Smooth muscle cell (in vitro differentiated cells): ENCODE results near the gene UPF3A. TPM values are rescaled to one million over a fixed set of nuclear protein-coding genes. Genes with fewer than 3 reads are reported as not detected.
A peak's percentile ranks its signal among the peaks of the same experiment; 100 is the strongest.

Experiments
- DNase-seq: peaks from one replicate; lab custom pipeline; 2025; ENCODE audit not compliant: unreplicated experiment; lab: John Stamatoyannopoulos, UW
- H2AFZ ChIP-seq: fragments of 200-600 bp; sonication (generic); 2 replicates; pipeline ENCODE4 v1.6.0; 2016; ENCODE audit warnings: antibody characterized with exemption, low read depth, mild to moderate bottlenecking
- H3F3A ChIP-seq: fragments of 200-600 bp; sonication (generic); 2 replicates; pipeline ENCODE4 v1.6.0; 2017; ENCODE audit warnings: antibody characterized with exemption, low read depth
- H3K27ac ChIP-seq: fragments of 200-600 bp; sonication (generic); 2 replicates; pipeline ENCODE4 v1.5.1; 2016; ENCODE audit warnings: low read depth, mild to moderate bottlenecking
- H3K27me3 ChIP-seq: fragments of 200-600 bp; sonication (generic); 2 replicates; pipeline ENCODE4 v1.6.1; 2016; ENCODE audit warnings: low read depth, mild to moderate bottlenecking
- H3K36me3 ChIP-seq: fragments of 200-600 bp; sonication (generic); 2 replicates; pipeline ENCODE4 v1.5.1; 2016; ENCODE audit warnings: low read depth
- H3K4me1 ChIP-seq: fragments of 200-600 bp; sonication (generic); 2 replicates; pipeline ENCODE4 v1.5.1; 2016; ENCODE audit warnings: low read depth
- H3K4me2 ChIP-seq: fragments of 200-600 bp; sonication (generic); 2 replicates; pipeline ENCODE4 v1.6.0; 2016; ENCODE audit warnings: mild to moderate bottlenecking
- H3K4me3 ChIP-seq: fragments of 200-600 bp; sonication (generic); 2 replicates; pipeline ENCODE4 v1.5.1; 2016; ENCODE audit warnings: mild to moderate bottlenecking
- H3K79me2 ChIP-seq: fragments of 200-600 bp; sonication (generic); 2 replicates; pipeline ENCODE4 v1.6.0; 2016; ENCODE audit warnings: low read depth, mild to moderate bottlenecking
- H3K9ac ChIP-seq: fragments of 200-600 bp; sonication (generic); 2 replicates; pipeline ENCODE4 v1.6.0; 2016; ENCODE audit warnings: low read depth
- H3K9me3 ChIP-seq: fragments of 200-600 bp; sonication (generic); replicated peaks from 2 replicates; pipeline ENCODE4 v1.5.1; 2016; ENCODE audit warnings: low read depth
- H4K20me1 ChIP-seq: fragments of 200-600 bp; sonication (generic); 2 replicates; pipeline ENCODE4 v1.6.0; 2016; ENCODE audit warnings: low read depth
- WGBS: methylation state at CpG from one replicate; pipeline ENCODE4 v1.1.7; 2016; ENCODE audit warnings: low lambda C conversion rate; 5-methylcytosine and 5-hydroxymethylcytosine counted together
- polyA plus RNA-seq: library from polyadenylated mRNA; unstranded; fragments of >200 nt; fragmentation: Nextera tagmentation; extraction: Ambion mirVana; gene quantifications from 2 replicates; pipeline ENCODE4 v1.2.1, GENCODE V29; 2016
- total RNA-seq: library from RNA; depleted of rRNA; stranded (reverse); fragments of >200 nt; gene quantifications from 2 replicates; pipeline ENCODE4 v1.2.3, GENCODE V29; 2014
- TF ChIP-seq, protein P1 (sequence below): fragments of 200-600 bp; sonication (generic); IDR thresholded peaks from 2 replicates; pipeline ENCODE4 v1.5.1; 2017; ENCODE audit warnings: borderline replicate concordance, mild to moderate bottlenecking, antibody characterized with exemption; ENCODE audit not compliant: insufficient read depth, poor library complexity, severe bottlenecking

The UPF3A gene
- total and polyA plus RNA-seq, 2 experiments from 2014 or later: 22.4 to 34.1 TPM

DNA sequence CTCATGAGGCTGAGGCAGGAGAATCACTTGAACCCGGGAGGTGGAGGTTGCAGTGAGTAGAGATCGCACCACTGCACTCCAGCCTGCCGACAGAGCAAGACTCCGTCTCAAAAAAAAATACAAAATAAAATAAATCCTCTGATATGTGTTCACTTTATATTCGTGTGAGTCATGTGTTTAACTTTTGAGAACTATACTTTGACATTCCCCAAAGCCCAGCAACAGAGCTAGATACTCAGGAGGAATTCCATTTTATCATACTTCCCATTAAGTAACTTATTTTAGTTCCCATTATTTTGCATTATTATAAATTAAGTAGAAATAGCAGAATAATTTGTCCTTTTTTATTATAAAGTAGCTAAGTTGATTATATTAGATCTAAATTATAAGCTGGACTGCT, 29.6 kb downstream of the UPF3A start:
- Histone ChIP-seq H3K4me3 (no peak overlapping the region), H3K4me2 (no peak overlapping the region), H3K36me3 (peaks cover 4% of the 10 kb centered on the region), H3K9ac (no peak overlapping the region), H3K27ac (no peak overlapping the region), H3F3A (peaks cover 7% of the 10 kb centered on the region), H4K20me1 (peaks cover 9% of the 10 kb centered on the region), H3K4me1 (peaks cover 9% of the 10 kb centered on the region), H3K79me2 (peaks cover 13% of the 10 kb centered on the region), H3K27me3 (no peaks in the 10 kb centered on the region), H3K9me3 (no peaks in the 10 kb centered on the region), H2AFZ (no peak overlapping the region)
- TF ChIP-seq, protein P1, sequence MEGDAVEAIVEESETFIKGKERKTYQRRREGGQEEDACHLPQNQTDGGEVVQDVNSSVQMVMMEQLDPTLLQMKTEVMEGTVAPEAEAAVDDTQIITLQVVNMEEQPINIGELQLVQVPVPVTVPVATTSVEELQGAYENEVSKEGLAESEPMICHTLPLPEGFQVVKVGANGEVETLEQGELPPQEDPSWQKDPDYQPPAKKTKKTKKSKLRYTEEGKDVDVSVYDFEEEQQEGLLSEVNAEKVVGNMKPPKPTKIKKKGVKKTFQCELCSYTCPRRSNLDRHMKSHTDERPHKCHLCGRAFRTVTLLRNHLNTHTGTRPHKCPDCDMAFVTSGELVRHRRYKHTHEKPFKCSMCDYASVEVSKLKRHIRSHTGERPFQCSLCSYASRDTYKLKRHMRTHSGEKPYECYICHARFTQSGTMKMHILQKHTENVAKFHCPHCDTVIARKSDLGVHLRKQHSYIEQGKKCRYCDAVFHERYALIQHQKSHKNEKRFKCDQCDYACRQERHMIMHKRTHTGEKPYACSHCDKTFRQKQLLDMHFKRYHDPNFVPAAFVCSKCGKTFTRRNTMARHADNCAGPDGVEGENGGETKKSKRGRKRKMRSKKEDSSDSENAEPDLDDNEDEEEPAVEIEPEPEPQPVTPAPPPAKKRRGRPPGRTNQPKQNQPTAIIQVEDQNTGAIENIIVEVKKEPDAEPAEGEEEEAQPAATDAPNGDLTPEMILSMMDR: no peak
- no peak for DNase-seq
- 79% methylated on average over 5 of the region's 5 CpGs for WGBS

DNA sequence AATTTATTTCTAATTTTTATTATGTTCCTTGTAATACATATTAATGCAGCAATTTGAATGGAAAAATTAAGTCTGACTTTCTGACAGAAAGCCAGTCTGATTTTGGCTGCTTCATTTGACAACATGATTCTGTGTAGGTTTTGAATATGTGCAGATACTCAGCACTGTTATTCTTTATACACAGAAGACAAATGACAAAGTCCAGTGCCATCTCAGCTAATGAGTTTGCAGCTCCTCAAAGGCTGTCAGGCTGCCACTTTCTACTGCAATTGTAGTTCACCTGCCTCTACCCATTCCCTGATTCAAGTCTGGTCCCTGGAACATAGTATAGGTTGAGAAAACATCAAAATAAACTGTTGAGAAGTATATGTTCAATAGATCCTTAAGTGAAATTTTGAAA, 30.0 kb downstream of the UPF3A start:
- no peak overlapping the region for H3K4me2 ChIP-seq

GRCh38 chr13:114311908-114312307, 30.5 kb downstream of the UPF3A start:
- Histone ChIP-seq H3F3A (peaks cover 7% of the 10 kb centered on the region), H3K4me2 (no peak overlapping the region), H3K9ac (no peak overlapping the region), H3K4me1 (peaks cover 9% of the 10 kb centered on the region), H3K36me3 (no peaks in the 10 kb centered on the region), H3K79me2 (peaks cover 23% of the 10 kb centered on the region), H3K27me3 (no peaks in the 10 kb centered on the region), H4K20me1 (peaks cover 9% of the 10 kb centered on the region), H3K4me3 (no peak overlapping the region), H2AFZ (no peak overlapping the region), H3K27ac (no peak overlapping the region), H3K9me3 (no peaks in the 10 kb centered on the region)
- WGBS: 78% methylated on average over 2 of the region's 2 CpGs
- no peak for DNase-seq
- TF ChIP-seq, protein P1: no peak

More for the DNA sequence above, 30.0 kb downstream of the UPF3A start:
- TF ChIP-seq, protein P1: no peak
- Histone ChIP-seq H3K9ac (no peak overlapping the region), H3F3A (peaks cover 7% of the 10 kb centered on the region), H3K4me1 (peaks cover 9% of the 10 kb centered on the region), H4K20me1 (peaks cover 9% of the 10 kb centered on the region), H3K9me3 (no peaks in the 10 kb centered on the region), H3K36me3 (peaks cover 4% of the 10 kb centered on the region), H3K27ac (no peak overlapping the region), H3K79me2 (peaks cover 18% of the 10 kb centered on the region), H3K27me3 (no peaks in the 10 kb centered on the region), H3K4me3 (no peak overlapping the region), H2AFZ (no peak overlapping the region)
- DNase-seq: no peak

GRCh38 chr13:114313061-114313860, 31.9 kb downstream of the UPF3A start:
- H3K9me3 ChIP-seq: no peaks in the 10 kb centered on the region
- H3K4me1 ChIP-seq: peaks cover 9% of the 10 kb centered on the region
- H2AFZ ChIP-seq: peak overlapping the region; percentile 85
- H3K9ac ChIP-seq: peak overlapping the region; percentile 82
- H3K4me3 ChIP-seq: peak overlapping the region; percentile 92
- peaks cover 36% of the 10 kb centered on the region for H3K79me2 ChIP-seq
- H3K27ac ChIP-seq: peak overlapping the region; percentile 80
- no peak for DNase-seq
- 94% methylated on average over 17 of the region's 17 CpGs for WGBS
- peaks cover 12% of the 10 kb centered on the region for H3F3A ChIP-seq
- TF ChIP-seq, protein P1: no peak
- no peaks in the 10 kb centered on the region for H3K27me3 ChIP-seq
- H4K20me1 ChIP-seq: peaks cover 20% of the 10 kb centered on the region
- peak overlapping the region; percentile 100 for H3K4me2 ChIP-seq
- H3K36me3 ChIP-seq: no peaks in the 10 kb centered on the region
